H1 (cell line): ENCODE results near the gene SLC13A1.

ENCODE experiments used
- CREB1 ChIP-seq: IDR thresholded peaks from 2 replicates; pipeline ENCODE4 v1.6.1; 2012; ENCODE audit warnings: inconsistent platforms
- EGR1 ChIP-seq: IDR thresholded peaks from 2 replicates; pipeline ENCODE4 v1.6.1; 2011; ENCODE audit warnings: low read depth, low read length, borderline replicate concordance
- EP300 ChIP-seq, 2 experiments: IDR thresholded peaks; 1 replicate in 1 of 2; 2 replicates in 1 of 2; pipeline ENCODE4 v1.6.1; 2011 to 2012; ENCODE audit warnings: low read depth in 2 of 2, low read length in 2 of 2, mild to moderate bottlenecking in 2 of 2, borderline replicate concordance in 1 of 2, inconsistent platforms in 1 of 2, moderate library complexity in 1 of 2
- EZH2 ChIP-seq: fragments of 200-600 bp; sonication (generic); IDR thresholded peaks from 2 replicates; pipeline ENCODE4 v1.7.1; 2012; ENCODE audit warnings: low read depth, mild to moderate bottlenecking, moderate library complexity, low read length, inconsistent platforms; ENCODE audit not compliant: severe bottlenecking
- POLR2A ChIP-seq, 2 experiments: IDR thresholded peaks; 1 replicate in 1 of 2; 2 replicates in 1 of 2; pipeline ENCODE4 v1.6.1; 2011; ENCODE audit warnings: low read depth in 2 of 2, low read length in 2 of 2, mild to moderate bottlenecking in 2 of 2; ENCODE audit errors: control extremely low read depth in 1 of 2
- RNF2 ChIP-seq: fragments of 200-900, 300-1000 bp; sonication (generic); IDR thresholded peaks from 2 replicates; pipeline ENCODE4 v1.7.1; 2016; ENCODE audit warnings: borderline replicate concordance, low read depth, mild to moderate bottlenecking, antibody characterized with exemption, low read length; ENCODE audit not compliant: poor library complexity, severe bottlenecking; ENCODE audit errors: missing control alignments
- SAP30 ChIP-seq: fragments of 300-600 bp; sonication (generic); IDR thresholded peaks from 2 replicates; pipeline ENCODE4 v1.7.1; 2012; ENCODE audit warnings: low read length, moderate library complexity, mild to moderate bottlenecking, inconsistent platforms; ENCODE audit not compliant: insufficient read depth, insufficient replicate concordance
- SIN3A ChIP-seq, 2 experiments: IDR thresholded peaks in 1 of 2; conservative IDR thresholded peaks in 1 of 2; 2 replicates each; pipeline ENCODE4 v1.6.1; 2011 to 2012; ENCODE audit warnings: low read length in 2 of 2, improper control_type of control experiment in 1 of 2, low read depth in 1 of 2, mild to moderate bottlenecking in 1 of 2
- ZNF274 ChIP-seq: IDR thresholded peaks from 2 replicates; pipeline ENCODE4 v1.7.0; 2012; ENCODE audit warnings: low read length, borderline replicate concordance; ENCODE audit errors: extremely low read depth
- TF ChIP-seq, protein P1 (sequence below): IDR thresholded peaks from 2 replicates; pipeline ENCODE4 v1.6.1; 2011; ENCODE audit warnings: low read depth, mild to moderate bottlenecking, low read length; ENCODE audit not compliant: insufficient read depth
- TF ChIP-seq, protein P2 (sequence below), 3 experiments: IDR thresholded peaks; 1 replicate in 2 of 3; 2 replicates in 1 of 3; pipeline versions ENCODE4 v1.5.1 to v1.6.1; 2011; ENCODE audit warnings: low read length in 3 of 3, mild to moderate bottlenecking in 3 of 3, inconsistent platforms in 2 of 3, low read depth in 1 of 3, moderate library complexity in 1 of 3; ENCODE audit not compliant: insufficient read depth in 1 of 3; ENCODE audit errors: control extremely low read depth in 1 of 3

DNA sequence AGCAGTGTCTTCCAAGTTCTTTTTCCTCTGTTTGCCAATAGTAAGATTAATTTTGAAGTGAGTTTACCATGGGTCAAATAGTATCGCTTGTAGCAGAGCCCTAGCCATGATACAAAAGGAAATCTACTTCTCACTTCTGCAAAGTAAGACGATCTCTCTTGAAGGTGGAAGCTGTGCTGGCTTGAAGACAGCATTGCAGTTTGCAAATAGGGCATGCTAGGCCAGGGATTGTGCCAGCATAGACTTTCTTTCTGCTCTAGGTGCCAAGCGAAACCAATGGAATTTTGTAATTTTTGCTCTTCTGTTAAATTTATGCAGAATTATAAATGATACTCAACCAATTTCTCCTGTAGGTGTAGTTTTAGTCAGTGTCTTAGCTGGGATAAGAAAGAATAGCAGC is 74.5 kb downstream of the SLC13A1 start:
- TF ChIP-seq, protein P1, sequence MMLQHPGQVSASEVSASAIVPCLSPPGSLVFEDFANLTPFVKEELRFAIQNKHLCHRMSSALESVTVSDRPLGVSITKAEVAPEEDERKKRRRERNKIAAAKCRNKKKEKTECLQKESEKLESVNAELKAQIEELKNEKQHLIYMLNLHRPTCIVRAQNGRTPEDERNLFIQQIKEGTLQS: no peak
- TF ChIP-seq RNF2 (no peak), EGR1 (no peak), EP300 (IDR thresholded peaks at IDR 0.05; ENCODE audit: borderline replicate concordance in 1 of 2, low read depth in 2 of 2, low read length in 2 of 2) (no peak), EZH2 (no peak), SIN3A (conservative IDR thresholded peaks at IDR 0.05 in 1 of 2, IDR thresholded peaks at IDR 0.05 in 1 of 2; ENCODE audit: low read depth in 1 of 2, low read length in 2 of 2) (no peak), CREB1 (no peak), POLR2A (IDR thresholded peaks at IDR 0.05; ENCODE audit: control extremely low read depth in 1 of 2, low read depth in 2 of 2, low read length in 2 of 2) (no peak), ZNF274 (no peak), SAP30 (no peak)
- TF ChIP-seq, protein P2, sequence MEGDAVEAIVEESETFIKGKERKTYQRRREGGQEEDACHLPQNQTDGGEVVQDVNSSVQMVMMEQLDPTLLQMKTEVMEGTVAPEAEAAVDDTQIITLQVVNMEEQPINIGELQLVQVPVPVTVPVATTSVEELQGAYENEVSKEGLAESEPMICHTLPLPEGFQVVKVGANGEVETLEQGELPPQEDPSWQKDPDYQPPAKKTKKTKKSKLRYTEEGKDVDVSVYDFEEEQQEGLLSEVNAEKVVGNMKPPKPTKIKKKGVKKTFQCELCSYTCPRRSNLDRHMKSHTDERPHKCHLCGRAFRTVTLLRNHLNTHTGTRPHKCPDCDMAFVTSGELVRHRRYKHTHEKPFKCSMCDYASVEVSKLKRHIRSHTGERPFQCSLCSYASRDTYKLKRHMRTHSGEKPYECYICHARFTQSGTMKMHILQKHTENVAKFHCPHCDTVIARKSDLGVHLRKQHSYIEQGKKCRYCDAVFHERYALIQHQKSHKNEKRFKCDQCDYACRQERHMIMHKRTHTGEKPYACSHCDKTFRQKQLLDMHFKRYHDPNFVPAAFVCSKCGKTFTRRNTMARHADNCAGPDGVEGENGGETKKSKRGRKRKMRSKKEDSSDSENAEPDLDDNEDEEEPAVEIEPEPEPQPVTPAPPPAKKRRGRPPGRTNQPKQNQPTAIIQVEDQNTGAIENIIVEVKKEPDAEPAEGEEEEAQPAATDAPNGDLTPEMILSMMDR (IDR thresholded peaks at IDR 0.05; ENCODE audit: control extremely low read depth in 1 of 3, insufficient read depth in 1 of 3, low read depth in 1 of 3, low read length in 3 of 3): no peak
